Keratinocyte (primary cell): ENCODE data around the gene PRKD1.

Source experiments
- CTCF ChIP-seq, 3 experiments: IDR thresholded peaks in 1 of 3; conservative IDR thresholded peaks in 1 of 3; optimal IDR thresholded peaks in 1 of 3; 2 replicates in 2 of 3; 3 replicates in 1 of 3; pipeline versions ENCODE3 to v1.5.1; 2011; ENCODE audit warnings: low read length in 3 of 3, mild to moderate bottlenecking in 3 of 3, moderate library complexity in 2 of 3, control low read depth in 1 of 3, inconsistent platforms in 1 of 3; ENCODE audit not compliant: insufficient read depth in 2 of 3; ENCODE audit errors: extremely low read depth in 1 of 3
- EZH2 ChIP-seq: IDR thresholded peaks from one replicate; pipeline ENCODE4 v1.6.1; 2012; ENCODE audit warnings: inconsistent platforms, mild to moderate bottlenecking, low read length, moderate library complexity

- no peak for TF ChIP-seq CTCF (optimal IDR thresholded peaks at IDR 0.05 in 1 of 3, IDR thresholded peaks at IDR 0.05 in 1 of 3, conservative IDR thresholded peaks at IDR 0.05 in 1 of 3; ENCODE audit: extremely low read depth in 1 of 3, insufficient read depth in 2 of 3, low read length in 3 of 3)
- no peak for TF ChIP-seq EZH2
These were observed 91.3 kb downstream of the PRKD1 start for GRCh38 chr14:29836395-29836794.
